Activated effector memory CD4-positive, alpha-beta T cell treated with Interleukin-2 at 50 U/mL for 16 hours (primary cell): ENCODE data around the gene CARD11.
A peak's percentile ranks its signal among the peaks of the same experiment; 100 is the strongest.

Experiments
- DNase-seq: peaks from one replicate; pipeline ENCODE4 v3.0.0-alpha.2; 2020

CARD11 gene

GRCh38 chr7:3043544-3044371, at the start of gene CARD11:
TSS of gene CARD11 (minus strand) at chr7:3043867. CDS start at chr7:2958506, 85,361 bp downstream.
- DNase-seq, result peak; percentile 50

- DNase-seq, result peak; percentile 58
Measured at GRCh38 chr7:3092468-3092867, 48.8 kb upstream of the CARD11 start.

GRCh38 chr7:3091631-3092030, 48.0 kb upstream of the CARD11 start:
- no peak for DNase-seq

GRCh38 chr7:3089493-3089892, 45.8 kb upstream of the CARD11 start:
- DNase-seq, result no peak

- DNase-seq, result no peak
Measured at GRCh38 chr7:3087243-3087755, 43.6 kb upstream of the CARD11 start.

GRCh38 chr7:3083350-3083749, 39.7 kb upstream of the CARD11 start:
- DNase-seq, result no peak

- DNase-seq, result no peak
Measured at GRCh38 chr7:3082831-3083230, 39.2 kb upstream of the CARD11 start.

- DNase-seq, result no peak
Measured at GRCh38 chr7:3082386-3082785, 38.7 kb upstream of the CARD11 start.

GRCh38 chr7:3080106-3080505, 36.4 kb upstream of the CARD11 start:
- DNase-seq, result no peak

- DNase-seq, result no peak
Measured at GRCh38 chr7:3078514-3078913, 34.8 kb upstream of the CARD11 start.

- no peak for DNase-seq
Measured at GRCh38 chr7:3076700-3077099, 33.0 kb upstream of the CARD11 start.

GRCh38 chr7:3076163-3076562, 32.5 kb upstream of the CARD11 start:
- no peak for DNase-seq

- no peak for DNase-seq
Measured at GRCh38 chr7:3075441-3075840, 31.8 kb upstream of the CARD11 start.

- no peak for DNase-seq
Measured at GRCh38 chr7:3074459-3074821, 30.8 kb upstream of the CARD11 start.

GRCh38 chr7:3073763-3074458, 30.2 kb upstream of the CARD11 start:
- no peak for DNase-seq

GRCh38 chr7:3070908-3071307, 27.2 kb upstream of the CARD11 start:
- no peak for DNase-seq

- DNase-seq, result no peak
Measured at GRCh38 chr7:3069771-3070449, 26.2 kb upstream of the CARD11 start.

- no peak for DNase-seq
Measured at GRCh38 chr7:3068530-3068929, 24.9 kb upstream of the CARD11 start.

- no peak for DNase-seq
Measured at GRCh38 chr7:3067606-3068380, 24.1 kb upstream of the CARD11 start.

GRCh38 chr7:3067193-3067592, 23.5 kb upstream of the CARD11 start:
- DNase-seq, result no peak

GRCh38 chr7:3066506-3066905, 22.8 kb upstream of the CARD11 start:
- DNase-seq, result no peak

GRCh38 chr7:3065724-3066143, 22.1 kb upstream of the CARD11 start:
- DNase-seq, result peak; percentile 40

- DNase-seq, result no peak
Measured at GRCh38 chr7:3064067-3064466, 20.4 kb upstream of the CARD11 start.
